NB4 (cell line): ENCODE measurements around the gene SNRPB.
A peak's percentile ranks its signal among the peaks of the same experiment; 100 is the strongest.

ENCODE experiments used
- DNase-seq: peaks from one replicate; pipeline ENCODE4 v3.0.0; 2010; ENCODE audit warnings: low read depth
- H3K4me3 ChIP-seq: one replicate; pipeline ENCODE4 v1.5.1; 2011; ENCODE audit warnings: mild to moderate bottlenecking, low read depth, low read length, moderate library complexity
- CTCF ChIP-seq: IDR thresholded peaks from one replicate; pipeline ENCODE4 v1.5.1; 2012; ENCODE audit warnings: low read depth, low read length
- MAX ChIP-seq: IDR thresholded peaks from 2 replicates; pipeline ENCODE4 v1.6.1; 2011; ENCODE audit warnings: low read depth, low read length
- MYC ChIP-seq: IDR thresholded peaks from 2 replicates; pipeline ENCODE4 v1.6.1; 2011; ENCODE audit warnings: low read depth, low read length
- POLR2A ChIP-seq: IDR thresholded peaks from 2 replicates; pipeline ENCODE4 v1.6.1; 2011; ENCODE audit warnings: mild to moderate bottlenecking; ENCODE audit not compliant: insufficient read length; ENCODE audit errors: extremely low read depth

The SNRPB gene

GRCh38 chr20:2467412-2467811, 3.2 kb downstream of the SNRPB start:
- H3K4me3 ChIP-seq = peak overlapping the region; percentile 98

GRCh38 chr20:2465100-2465499, 5.5 kb downstream of the SNRPB start:
- DNase-seq = peak; percentile 17
- H3K4me3 ChIP-seq = no peak overlapping the region
- TF ChIP-seq MYC (no peak), POLR2A (no peak), CTCF (no peak), MAX (no peak)

More at GRCh38 chr20:2467412-2467811, 3.2 kb downstream of the SNRPB start:
- DNase-seq = no peak
- TF ChIP-seq POLR2A (no peak), CTCF (no peak), MYC (no peak), MAX (no peak)

- H3K4me3 ChIP-seq = no peak overlapping the region
- TF ChIP-seq POLR2A (no peak), CTCF (no peak), MYC (no peak), MAX (no peak)
- no peak for DNase-seq
These were observed 6.8 kb downstream of the SNRPB start for GRCh38 chr20:2463616-2464365.

GRCh38 chr20:2462484-2462883, 8.1 kb downstream of the SNRPB start:
- TF ChIP-seq MYC (no peak), CTCF (no peak), MAX (no peak), POLR2A (no peak)
- no peak overlapping the region for H3K4me3 ChIP-seq
- no peak for DNase-seq

GRCh38 chr20:2460752-2461424, 9.7 kb downstream of the SNRPB start:
- TF ChIP-seq MYC (no peak), MAX (no peak)
- no peak overlapping the region for H3K4me3 ChIP-seq
- no peak for DNase-seq

GRCh38 chr20:2459981-2460751, 10.4 kb downstream of the SNRPB start:
- no peak for TF ChIP-seq MYC
- TF ChIP-seq POLR2A = no peak
- TF ChIP-seq MAX = no peak
- no peak for TF ChIP-seq CTCF
- no peak overlapping the region for H3K4me3 ChIP-seq
- DNase-seq = no peak
